Fibroblast of lung (primary cell): ENCODE results near the gene TIMM17B. TPM values are rescaled to one million over a fixed set of nuclear protein-coding genes. Genes with fewer than 3 reads are reported as not detected.
A peak's percentile ranks its signal among the peaks of the same experiment; 100 is the strongest.
"Not testable (repeated sequence)": the region's sequence is repeated elsewhere in the genome, so short reads cannot be mapped to it uniquely, and the experiment has no call there.

ENCODE experiments used
- DNase-seq, 2 donors: peaks; one replicate each; pipeline versions ENCODE4 v3.0.0 to v3.0.0-alpha.2; 2010; ENCODE audit warnings: low read depth in 2 of 2
- H2AFZ ChIP-seq: 2 replicates; pipeline ENCODE4 v1.5.1; 2012; ENCODE audit warnings: low read length, control low read depth, inconsistent platforms
- H3K27ac ChIP-seq: 2 replicates; pipeline ENCODE4 v1.5.1; 2011; ENCODE audit warnings: low read length, control low read depth; ENCODE audit not compliant: insufficient read depth
- H3K27me3 ChIP-seq: 2 replicates; pipeline ENCODE4 v1.5.1; 2011; ENCODE audit warnings: mild to moderate bottlenecking, low read length; ENCODE audit not compliant: control insufficient read depth, insufficient read depth
- H3K36me3 ChIP-seq: 2 replicates; pipeline ENCODE4 v1.5.1; 2011; ENCODE audit warnings: low read length; ENCODE audit not compliant: control insufficient read depth, insufficient read depth
- H3K4me1 ChIP-seq: 2 replicates; pipeline ENCODE4 v1.5.1; 2011; ENCODE audit warnings: low read length; ENCODE audit not compliant: control insufficient read depth, insufficient read depth; ENCODE audit errors: extremely low read depth
- H3K4me2 ChIP-seq: 2 replicates; pipeline ENCODE4 v1.5.1; 2011; ENCODE audit warnings: low read length, control low read depth; ENCODE audit not compliant: insufficient read depth; ENCODE audit errors: extremely low read depth
- H3K4me3 ChIP-seq, 4 experiments: fragments of 200-600 bp in 1 of 4; sonication (generic) in 1 of 4; replicated peaks in 1 of 4; 2 replicates each; pipeline ENCODE4 v1.5.1; 2011 to 2016; ENCODE audit warnings: low read length in 4 of 4, low read depth in 3 of 4, mild to moderate bottlenecking in 3 of 4, control low read depth in 2 of 4, inconsistent platforms in 1 of 4, mixed read lengths in 1 of 4; ENCODE audit not compliant: insufficient read depth in 1 of 4; ENCODE audit errors: control extremely low read depth in 1 of 4
- H3K79me2 ChIP-seq: 2 replicates; pipeline ENCODE4 v1.5.1; 2012; ENCODE audit warnings: mild to moderate bottlenecking, low read length, inconsistent platforms; ENCODE audit not compliant: control insufficient read depth, insufficient read depth
- H3K9ac ChIP-seq: 2 replicates; pipeline ENCODE4 v1.5.1; 2011; ENCODE audit warnings: mild to moderate bottlenecking, low read length, control low read depth; ENCODE audit not compliant: insufficient read depth
- H3K9me3 ChIP-seq: 2 replicates; pipeline ENCODE4 v1.5.1; 2012; ENCODE audit warnings: low read depth, low read length; ENCODE audit not compliant: control insufficient read depth, insufficient read depth
- H4K20me1 ChIP-seq: 2 replicates; pipeline ENCODE4 v1.5.1; 2011; ENCODE audit warnings: low read length; ENCODE audit not compliant: control insufficient read depth, insufficient read depth; ENCODE audit errors: extremely low read depth
- EZH2 ChIP-seq: IDR thresholded peaks from 2 replicates; pipeline ENCODE4 v1.5.1; 2012; ENCODE audit warnings: low read length, control low read depth, mild to moderate bottlenecking; ENCODE audit errors: missing control alignments
- polyA plus RNA-seq, 2 donors: library from polyadenylated mRNA; depleted of rRNA in 1 of 2; stranded (reverse) in 1 of 2; unstranded in 1 of 2; fragments of >200 nt; gene quantifications; 2 replicates each; pipeline ENCODE4 v1.2.1, GENCODE V29; 2011 to 2012; ENCODE audit warnings: missing spikeins in 1 of 2
- total RNA-seq: library from RNA; depleted of rRNA; stranded (reverse); fragments of >200 nt; gene quantifications from 2 replicates; pipeline ENCODE4 v1.2.1, GENCODE V29; 2014
- TF ChIP-seq, protein P1 (sequence below), 2 donors: IDR thresholded peaks in 1 of 2; conservative IDR thresholded peaks in 1 of 2; 1 replicate in 1 of 2; 2 replicates in 1 of 2; pipeline ENCODE4 v1.5.1; 2011 to 2012; ENCODE audit warnings: low read length in 2 of 2, control low read depth in 1 of 2, inconsistent platforms in 1 of 2, low read depth in 1 of 2, mild to moderate bottlenecking in 1 of 2

TIMM17B gene
- total and polyA plus RNA-seq, 2 donors (not counting 1 experiment from before 2014, with no cell fraction given): 19.0 to 32.0 TPM

DNA sequence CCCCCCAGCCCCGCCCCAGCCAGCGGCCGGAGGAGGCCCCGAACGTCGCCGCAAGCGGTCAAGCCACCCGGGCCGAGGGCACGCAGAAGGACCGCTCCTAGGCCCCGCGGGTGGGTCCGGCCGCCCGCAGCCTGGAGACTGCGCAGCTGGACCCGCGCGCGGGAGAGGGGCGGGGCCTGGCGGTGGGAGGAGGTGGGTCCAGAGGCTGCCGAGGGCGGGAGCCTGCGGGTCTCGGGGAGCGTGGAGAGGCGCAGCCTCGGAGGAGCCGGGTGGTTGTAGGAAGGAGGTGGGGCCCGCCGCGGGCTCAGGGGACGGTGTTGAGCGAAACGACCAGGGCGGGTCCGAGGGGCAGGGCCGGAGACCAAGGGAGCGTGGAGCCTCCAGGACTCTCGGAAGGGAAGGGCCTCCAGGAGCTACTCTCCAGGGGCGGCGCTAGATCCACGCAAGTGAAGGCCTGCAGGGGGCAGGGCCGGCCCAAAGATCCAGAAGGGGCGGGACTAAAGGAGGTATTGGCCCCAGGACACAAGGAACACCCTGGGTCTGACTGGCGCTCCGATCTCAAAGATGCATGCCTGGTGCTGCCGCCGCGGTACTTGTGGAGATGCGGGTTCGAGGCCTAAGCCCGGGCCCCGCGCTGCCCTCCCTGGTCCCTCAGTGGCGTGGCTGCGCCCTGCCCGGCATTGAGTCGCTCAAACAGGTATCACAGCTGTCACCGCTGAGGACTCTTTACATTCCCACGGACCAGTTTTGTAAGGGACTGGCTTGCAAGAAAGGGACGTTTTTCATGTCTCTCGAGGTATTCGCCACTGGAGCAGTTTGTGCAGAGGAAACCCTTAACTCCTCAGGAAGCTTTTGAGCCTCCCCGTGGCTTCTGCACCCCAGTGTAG, 5.9 kb downstream of the TIMM17B start:
- DNase-seq: peak; percentile 78 to 84
- H3K4me1 ChIP-seq: peaks cover 3% of the 10 kb centered on the region
- H3K27me3 ChIP-seq: no peaks in the 10 kb centered on the region
- H3K9me3 ChIP-seq: no peaks in the 10 kb centered on the region
- peak overlapping the region; percentile 26 to 56 (median 44) for H3K4me3 ChIP-seq
- no peak overlapping the region for H3K27ac ChIP-seq
- H3K79me2 ChIP-seq: peaks cover 4% of the 10 kb centered on the region
- H2AFZ ChIP-seq: no peak overlapping the region
- peak overlapping the region; percentile 77 for H3K4me2 ChIP-seq
- no peak for TF ChIP-seq EZH2
- TF ChIP-seq, protein P1, sequence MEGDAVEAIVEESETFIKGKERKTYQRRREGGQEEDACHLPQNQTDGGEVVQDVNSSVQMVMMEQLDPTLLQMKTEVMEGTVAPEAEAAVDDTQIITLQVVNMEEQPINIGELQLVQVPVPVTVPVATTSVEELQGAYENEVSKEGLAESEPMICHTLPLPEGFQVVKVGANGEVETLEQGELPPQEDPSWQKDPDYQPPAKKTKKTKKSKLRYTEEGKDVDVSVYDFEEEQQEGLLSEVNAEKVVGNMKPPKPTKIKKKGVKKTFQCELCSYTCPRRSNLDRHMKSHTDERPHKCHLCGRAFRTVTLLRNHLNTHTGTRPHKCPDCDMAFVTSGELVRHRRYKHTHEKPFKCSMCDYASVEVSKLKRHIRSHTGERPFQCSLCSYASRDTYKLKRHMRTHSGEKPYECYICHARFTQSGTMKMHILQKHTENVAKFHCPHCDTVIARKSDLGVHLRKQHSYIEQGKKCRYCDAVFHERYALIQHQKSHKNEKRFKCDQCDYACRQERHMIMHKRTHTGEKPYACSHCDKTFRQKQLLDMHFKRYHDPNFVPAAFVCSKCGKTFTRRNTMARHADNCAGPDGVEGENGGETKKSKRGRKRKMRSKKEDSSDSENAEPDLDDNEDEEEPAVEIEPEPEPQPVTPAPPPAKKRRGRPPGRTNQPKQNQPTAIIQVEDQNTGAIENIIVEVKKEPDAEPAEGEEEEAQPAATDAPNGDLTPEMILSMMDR (conservative IDR thresholded peaks at IDR 0.05 in 1 of 2, IDR thresholded peaks at IDR 0.05 in 1 of 2; ENCODE audit: low read depth in 1 of 2, low read length in 2 of 2): peak; percentile 32 to 49
- H3K9ac ChIP-seq: peak overlapping the region; percentile 30
- no peaks in the 10 kb centered on the region for H4K20me1 ChIP-seq
- no peaks in the 10 kb centered on the region for H3K36me3 ChIP-seq

DNA sequence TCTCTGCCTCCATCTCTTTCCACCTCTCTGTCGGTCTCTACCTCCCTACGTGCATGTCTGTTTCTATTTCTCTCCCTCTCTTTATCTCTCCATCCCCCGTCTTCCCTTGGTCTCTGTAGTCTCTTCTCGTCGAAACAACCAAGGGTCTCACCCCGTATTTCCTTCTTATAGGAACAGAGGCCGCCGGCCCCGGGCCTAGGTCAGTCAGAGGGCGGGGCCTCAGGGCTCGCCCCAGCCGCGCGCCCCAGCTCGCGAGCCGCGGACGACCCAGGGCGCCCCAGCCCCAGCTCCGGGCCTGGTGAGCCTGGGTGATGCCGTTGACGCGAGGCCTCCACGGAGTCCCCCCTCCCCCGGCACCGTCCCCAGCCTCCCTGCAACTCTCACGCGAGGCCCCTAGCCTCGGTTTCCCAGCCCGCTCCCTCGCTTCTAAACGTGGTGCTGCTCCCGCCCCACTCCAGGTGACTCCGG, 6.6 kb downstream of the TIMM17B start:
- no peak overlapping the region for H2AFZ ChIP-seq
- peak overlapping the region; percentile 35 for H3K4me2 ChIP-seq
- peak overlapping the region; percentile 7 for H3K9ac ChIP-seq
- no peaks in the 10 kb centered on the region for H3K36me3 ChIP-seq
- H3K9me3 ChIP-seq: no peaks in the 10 kb centered on the region
- H4K20me1 ChIP-seq: no peaks in the 10 kb centered on the region
- H3K4me3 ChIP-seq: peak overlapping the region; percentile 26 to 56 (median 40)
- DNase-seq: no peak
- TF ChIP-seq, protein P1 (conservative IDR thresholded peaks at IDR 0.05 in 1 of 2, IDR thresholded peaks at IDR 0.05 in 1 of 2; ENCODE audit: low read depth in 1 of 2, low read length in 2 of 2): no peak
- H3K4me1 ChIP-seq: no peaks in the 10 kb centered on the region
- H3K27me3 ChIP-seq: no peaks in the 10 kb centered on the region
- H3K27ac ChIP-seq: no peak overlapping the region
- no peaks in the 10 kb centered on the region for H3K79me2 ChIP-seq

DNA sequence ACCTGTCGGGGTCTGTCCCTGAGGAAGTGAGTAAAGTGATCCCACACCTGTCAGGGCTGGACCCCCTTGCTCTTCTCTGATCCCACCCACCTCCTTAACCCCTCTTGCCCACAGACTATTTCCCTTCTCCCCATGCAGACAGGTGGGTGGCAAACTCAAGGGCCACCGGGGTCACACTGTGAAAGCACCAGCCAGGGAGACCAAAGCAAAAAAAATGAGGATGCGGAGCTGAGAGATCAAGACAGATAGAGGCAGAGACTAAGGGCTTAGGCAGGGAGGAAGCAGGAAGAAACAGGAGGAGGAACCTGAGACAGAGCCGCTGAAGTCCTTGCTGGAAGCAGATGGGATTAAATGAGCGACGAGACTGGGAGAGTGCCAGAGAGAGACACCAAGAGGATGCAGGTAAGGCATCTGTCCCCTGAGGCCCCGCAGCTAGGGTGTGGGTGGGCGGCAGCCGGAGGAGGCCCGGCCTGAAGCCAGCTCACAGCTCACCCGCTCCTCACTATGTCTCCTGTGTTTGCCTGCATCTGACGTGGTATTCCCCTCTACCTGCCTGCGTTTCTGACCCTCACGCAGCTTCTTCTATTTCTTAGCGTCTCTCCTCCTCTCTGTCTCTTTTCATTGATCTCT, 7.2 kb downstream of the TIMM17B start:
- no peaks in the 10 kb centered on the region for H3K4me1 ChIP-seq
- H4K20me1 ChIP-seq: no peaks in the 10 kb centered on the region
- DNase-seq: no peak
- H3K9me3 ChIP-seq: no peaks in the 10 kb centered on the region
- H3K27ac ChIP-seq: no peak overlapping the region
- H3K79me2 ChIP-seq: no peaks in the 10 kb centered on the region
- no peak overlapping the region for H2AFZ ChIP-seq
- peak overlapping the region; percentile 35 for H3K4me2 ChIP-seq
- TF ChIP-seq EZH2: no peak
- TF ChIP-seq, protein P1 (conservative IDR thresholded peaks at IDR 0.05 in 1 of 2, IDR thresholded peaks at IDR 0.05 in 1 of 2; ENCODE audit: low read depth in 1 of 2, low read length in 2 of 2): no peak
- peak overlapping the region in 2 of 4 experiments; percentile 45 to 56 for H3K4me3 ChIP-seq
- H3K36me3 ChIP-seq: no peaks in the 10 kb centered on the region
- H3K9ac ChIP-seq: no peak overlapping the region
- H3K27me3 ChIP-seq: no peaks in the 10 kb centered on the region

DNA sequence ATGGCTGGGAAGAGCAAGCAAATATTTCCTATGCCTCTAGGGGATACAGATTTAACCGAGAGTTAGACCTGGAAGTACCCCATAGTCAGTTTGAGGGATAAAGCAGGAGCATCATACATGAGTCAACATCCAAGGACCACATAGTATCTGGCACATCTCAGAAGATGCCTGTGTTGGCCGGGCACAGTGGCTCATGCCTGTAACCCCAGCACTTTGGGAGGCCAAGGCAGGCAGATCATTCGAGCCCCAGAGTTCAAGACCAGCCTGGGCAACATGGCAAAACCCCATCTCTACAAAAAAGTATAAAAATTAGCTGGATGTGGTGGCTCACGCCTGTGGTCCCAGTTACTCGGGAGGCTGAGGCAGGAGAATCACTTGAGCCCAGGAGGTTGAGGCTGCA, 11.0 kb downstream of the TIMM17B start:
- not testable (repeated sequence) for H2AFZ ChIP-seq, H3K9ac ChIP-seq, H3K4me1 ChIP-seq, H3K36me3 ChIP-seq, H3K79me2 ChIP-seq, H3K4me3 ChIP-seq, DNase-seq, H3K9me3 ChIP-seq, H3K27me3 ChIP-seq, H3K4me2 ChIP-seq, H3K27ac ChIP-seq, H4K20me1 ChIP-seq
